DMS153 (cell line): ENCODE measurements around the gene SLC18B1.
"Not testable (repeated sequence)": the region's sequence is repeated elsewhere in the genome, so short reads cannot be mapped to it uniquely, and the experiment has no call there.

ENCODE experiments used
- DNase-seq: peaks from one replicate; lab custom pipeline; 2025; lab: John Stamatoyannopoulos, UW

SLC18B1 gene

GRCh38 chr6:132798869-132799538 is 567 bp upstream of the SLC18B1 start:
- peak; percentile 78 for DNase-seq

GRCh38 chr6:132795461-132795860 is 3.0 kb downstream of the SLC18B1 start:
- DNase-seq: no peak

- no peak for DNase-seq
These were observed 5.9 kb downstream of the SLC18B1 start for GRCh38 chr6:132792510-132792909.

- no peak for DNase-seq
These were observed 8.0 kb downstream of the SLC18B1 start for GRCh38 chr6:132790450-132790849.

GRCh38 chr6:132789396-132789776 is 9.1 kb downstream of the SLC18B1 start:
- DNase-seq: no peak

GRCh38 chr6:132788658-132789395 is 9.6 kb downstream of the SLC18B1 start:
- no peak for DNase-seq

GRCh38 chr6:132785936-132786335 is 12.5 kb downstream of the SLC18B1 start:
- DNase-seq: no peak

GRCh38 chr6:132780770-132781371 is 17.6 kb downstream of the SLC18B1 start:
- DNase-seq: no peak

- not testable (repeated sequence) for DNase-seq
These were observed 20.6 kb downstream of the SLC18B1 start for GRCh38 chr6:132777881-132778280.

- no peak for DNase-seq
These were observed 30.4 kb downstream of the SLC18B1 start for GRCh38 chr6:132768051-132768517.

- no peak for DNase-seq
These were observed 32.9 kb downstream of the SLC18B1 start for GRCh38 chr6:132765560-132765959.

- DNase-seq: no peak
These were observed 34.1 kb downstream of the SLC18B1 start for GRCh38 chr6:132764370-132764769.

- no peak for DNase-seq
These were observed 35.2 kb downstream of the SLC18B1 start for GRCh38 chr6:132763269-132763668.

GRCh38 chr6:132760256-132760655 is 38.2 kb downstream of the SLC18B1 start:
- DNase-seq: no peak

GRCh38 chr6:132758689-132759088 is 39.7 kb downstream of the SLC18B1 start:
- no peak for DNase-seq

GRCh38 chr6:132752255-132752654 is 46.2 kb downstream of the SLC18B1 start:
- no peak for DNase-seq

GRCh38 chr6:132751828-132752227 is 46.6 kb downstream of the SLC18B1 start:
- no peak for DNase-seq

- DNase-seq: no peak
These were observed 47.1 kb downstream of the SLC18B1 start for GRCh38 chr6:132751306-132751705.

GRCh38 chr6:132750455-132751248 is 47.8 kb downstream of the SLC18B1 start:
- no peak for DNase-seq

- DNase-seq: no peak
These were observed 49.3 kb downstream of the SLC18B1 start for GRCh38 chr6:132749111-132749510.

- no peak for DNase-seq
These were observed 50.0 kb downstream of the SLC18B1 start for GRCh38 chr6:132748446-132748845.

GRCh38 chr6:132746048-132746447 is 52.4 kb downstream of the SLC18B1 start:
- DNase-seq: no peak
